OCI-LY7 (cell line): ENCODE measurements around the gene SLC22A12. TPM values are rescaled to one million over a fixed set of nuclear protein-coding genes. Genes with fewer than 3 reads are reported as not detected.

Experiments
- BruUV-seq: library from RNA; stranded (reverse); fragments of 400-500 nt; replicated peaks from 2 replicates; lab custom pipeline; 2021; lab: Mats Ljungman, UMichigan
- CTCF ChIA-PET: fragments of 300-600 bp; sonication (Branson Sonifier 250); formaldehyde crosslinking; loops from one replicate; lab custom pipeline; 2022; ENCODE audit warnings: antibody characterized with exemption; ENCODE audit not compliant: unreplicated experiment; lab: Charles Lee
- POLR2A ChIA-PET: fragments of 300-600 bp; sonication (Branson Sonifier 250); formaldehyde crosslinking; loops from one replicate; lab custom pipeline; 2022; ENCODE audit warnings: antibody characterized with exemption; lab: Charles Lee
- DNase-seq: peaks from one replicate; pipeline ENCODE4 v3.0.0-alpha.2; 2015; ENCODE audit warnings: low spot score
- H2AFZ ChIP-seq: fragments of 200-600 bp; sonication (generic), shearing (Covaris generic); 2 replicates; pipeline ENCODE4 v1.6.1; 2014; ENCODE audit warnings: mild to moderate bottlenecking, antibody characterized with exemption, low read length, moderate library complexity
- H3K27ac ChIP-seq: fragments of 200-600 bp; sonication (generic); 2 replicates; pipeline ENCODE4 v1.5.1; 2014; ENCODE audit warnings: mixed run types, low read depth, mild to moderate bottlenecking, moderate library complexity, low read length, inconsistent platforms; ENCODE audit not compliant: poor library complexity, severe bottlenecking
- H3K36me3 ChIP-seq: fragments of 200-600 bp; sonication (generic); 2 replicates; pipeline ENCODE4 v1.6.1; 2014; ENCODE audit warnings: mild to moderate bottlenecking, antibody characterized with exemption, low read length, moderate library complexity, mixed read lengths; ENCODE audit not compliant: insufficient read depth
- H3K4me1 ChIP-seq: fragments of 200-600 bp; sonication (generic); 2 replicates; pipeline ENCODE4 v1.5.1; 2014; ENCODE audit warnings: mild to moderate bottlenecking, low read length; ENCODE audit not compliant: insufficient read depth, poor library complexity, severe bottlenecking
- H3K4me2 ChIP-seq: fragments of 200-600 bp; sonication (generic); 2 replicates; pipeline ENCODE4 v1.6.1; 2014; ENCODE audit warnings: mild to moderate bottlenecking, low read length
- H3K4me3 ChIP-seq: fragments of 200-600 bp; sonication (generic); 2 replicates; pipeline ENCODE4 v1.5.1; 2014; ENCODE audit warnings: mild to moderate bottlenecking, low read depth, low read length; ENCODE audit not compliant: poor library complexity, severe bottlenecking
- H3K79me2 ChIP-seq: fragments of 200-600 bp; sonication (generic); 2 replicates; pipeline ENCODE4 v1.6.1; 2016; ENCODE audit warnings: low read depth, mild to moderate bottlenecking, low read length, moderate library complexity, mixed read lengths; ENCODE audit not compliant: insufficient read depth
- H3K9me2 ChIP-seq: fragments of 200-600 bp; sonication (generic); 2 replicates; pipeline ENCODE4 v1.6.1; 2016; ENCODE audit warnings: mild to moderate bottlenecking, low read length, mixed read lengths; ENCODE audit not compliant: insufficient read depth
- H3K9me3 ChIP-seq: fragments of 200-600 bp; sonication (generic); 2 replicates; pipeline ENCODE4 v1.6.1; 2014; ENCODE audit warnings: mild to moderate bottlenecking, mixed run types, low read length, mixed read lengths
- H4K20me1 ChIP-seq: fragments of 200-600 bp; sonication (generic); 2 replicates; pipeline ENCODE4 v1.6.1; 2014; ENCODE audit warnings: mild to moderate bottlenecking, antibody characterized with exemption, low read length, moderate library complexity, mixed read lengths; ENCODE audit not compliant: insufficient read depth
- CTCF ChIP-seq: fragments of 200-600 bp; sonication (generic); conservative IDR thresholded peaks from 2 replicates; pipeline ENCODE4 v1.5.1; 2014; ENCODE audit warnings: mild to moderate bottlenecking, antibody characterized with exemption, low read length, moderate library complexity, mixed read lengths
- EZH2phosphoT487 ChIP-seq: fragments of 200-600 bp; sonication (generic); IDR thresholded peaks from 2 replicates; pipeline ENCODE4 v1.6.1; 2018; ENCODE audit warnings: low read depth, borderline replicate concordance, mild to moderate bottlenecking, mixed run types, antibody characterized with exemption, low read length, moderate library complexity, mixed read lengths
- intact Hi-C: fragments of 100-400 bp; cut with micrococcal nuclease; formaldehyde crosslinking; loops from one replicate; pipeline ENCODE4 v1.10.0; 2022; ENCODE audit not compliant: unreplicated experiment
- total RNA-seq, 2 experiments: library from RNA; depleted of rRNA in 1 of 2; stranded (reverse); fragments of >200 nt in 1 of 2; shearing (Covaris generic) in 1 of 2; gene quantifications; 2 replicates each; pipeline ENCODE4 v1.2.3, GENCODE V29; 2014 to 2022

Gene SLC22A12
- total RNA-seq, 2 experiments from 2014 or later: not detected

DNA sequence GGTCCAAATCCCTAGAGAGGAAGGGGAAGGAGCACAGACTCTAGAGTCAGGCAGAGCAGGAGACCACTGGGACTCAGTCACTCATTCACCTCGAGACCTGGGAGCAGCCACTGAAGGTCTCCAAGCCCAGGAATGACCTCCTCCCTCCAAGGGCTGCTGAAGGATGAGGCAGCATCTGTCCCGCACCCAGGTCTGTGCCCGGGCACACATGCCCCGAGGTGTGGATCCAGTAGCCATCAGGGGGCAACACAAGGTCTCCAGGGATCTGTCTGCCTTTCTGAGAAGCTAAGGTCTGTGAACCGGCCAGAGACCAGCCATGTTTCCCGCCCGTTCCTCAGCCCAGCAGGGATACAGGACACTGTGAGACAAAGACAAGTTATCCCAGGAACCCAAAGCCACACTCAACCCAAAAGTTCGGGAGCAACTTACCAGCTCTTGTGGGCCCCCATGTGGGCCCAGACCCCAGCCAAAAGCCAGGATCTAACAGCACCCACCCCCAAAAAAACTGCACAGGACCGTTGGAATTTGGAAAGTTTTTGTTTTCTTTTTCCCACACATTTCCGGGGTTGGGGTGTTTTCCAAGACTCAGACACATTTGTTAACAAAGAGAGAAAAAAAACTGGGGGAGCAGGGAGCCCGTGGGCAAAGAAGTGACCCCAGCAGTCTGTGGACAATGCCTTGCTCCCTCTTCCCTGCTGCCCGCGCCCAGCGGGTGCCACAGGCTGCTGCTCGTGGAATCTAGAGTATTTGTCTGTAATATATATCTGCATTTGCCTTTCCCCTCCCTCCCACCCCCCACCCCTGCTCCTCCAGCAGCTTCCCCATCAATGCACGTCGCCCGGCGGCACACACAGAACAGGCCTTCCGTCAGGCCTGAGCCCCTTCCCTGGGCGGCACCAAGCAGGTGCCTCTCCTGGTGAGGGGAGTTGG lies 14.9 kb downstream of the SLC22A12 start:
- DNase-seq: no peak
- no peaks in the 10 kb centered on the region for H3K9me3 ChIP-seq
- H4K20me1 ChIP-seq: no peaks in the 10 kb centered on the region
- no TSS peak for BruUV-seq
- H3K79me2 ChIP-seq: no peaks in the 10 kb centered on the region
- no peaks in the 10 kb centered on the region for H3K36me3 ChIP-seq
- H3K27ac ChIP-seq: no peak overlapping the region
- no peak overlapping the region for H3K4me2 ChIP-seq
- no peak overlapping the region for H2AFZ ChIP-seq
- CTCF ChIA-PET: no interaction called here
- peaks cover 12% of the 10 kb centered on the region for H3K4me1 ChIP-seq
- intact Hi-C loops: no loop called here
- H3K4me3 ChIP-seq: no peak overlapping the region
- POLR2A ChIA-PET: no interaction called here
- TF ChIP-seq EZH2phosphoT487: no peak
- TF ChIP-seq CTCF: no peak
- no peaks in the 10 kb centered on the region for H3K9me2 ChIP-seq

GRCh38 chr11:64606796-64607380 lies 15.9 kb downstream of the SLC22A12 start:
- Histone ChIP-seq H3K4me2 (no peak overlapping the region), H3K36me3 (no peaks in the 10 kb centered on the region), H3K4me1 (peaks cover 12% of the 10 kb centered on the region), H4K20me1 (no peaks in the 10 kb centered on the region), H3K79me2 (no peaks in the 10 kb centered on the region), H2AFZ (no peak overlapping the region), H3K9me3 (no peaks in the 10 kb centered on the region), H3K27ac (no peak overlapping the region), H3K4me3 (no peak overlapping the region), H3K9me2 (no peaks in the 10 kb centered on the region)
- POLR2A ChIA-PET: no interaction called here
- DNase-seq: no peak
- intact Hi-C loops: no loop called here
- CTCF ChIA-PET: no interaction called here
- no TSS peak for BruUV-seq
- no peak for TF ChIP-seq EZH2phosphoT487

DNA sequence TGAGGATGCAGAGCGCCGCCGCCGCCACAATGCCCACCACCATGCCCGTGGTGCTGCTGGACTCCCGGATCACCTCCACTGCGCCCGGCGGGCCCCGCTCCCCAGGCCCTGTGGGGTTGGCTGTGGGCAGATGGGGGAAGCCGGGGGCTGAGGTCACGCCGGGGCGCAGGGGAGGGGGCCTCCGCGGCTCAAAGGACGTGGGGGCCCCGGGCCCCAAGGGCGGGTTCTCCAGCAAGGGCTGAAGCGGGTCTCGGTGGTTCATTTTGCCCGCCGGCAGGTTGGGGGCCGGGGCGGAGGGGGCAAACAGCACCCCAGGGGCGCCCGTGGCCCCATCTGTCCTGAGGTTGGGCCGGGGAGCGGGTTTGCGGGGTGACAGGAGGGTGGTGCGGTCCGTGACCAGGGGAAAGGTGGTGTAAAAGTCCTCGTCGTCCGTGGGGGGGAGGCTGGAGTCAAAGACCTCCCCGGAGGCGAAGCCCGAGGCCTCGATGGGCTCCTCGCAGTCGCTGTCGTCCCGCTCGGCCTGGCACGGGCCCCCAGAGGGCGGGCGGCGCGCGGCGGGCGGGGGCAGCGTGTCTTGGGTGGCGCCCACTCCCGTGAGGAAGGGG lies 16.5 kb downstream of the SLC22A12 start:
- H3K9me3 ChIP-seq: no peaks in the 10 kb centered on the region
- no peaks in the 10 kb centered on the region for H3K36me3 ChIP-seq
- no TSS peak for BruUV-seq

More for the DNA sequence above, 16.5 kb downstream of the SLC22A12 start:
- Histone ChIP-seq H2AFZ (no peak overlapping the region), H3K4me2 (no peak overlapping the region), H3K27ac (no peak overlapping the region), H3K4me1 (peaks cover 12% of the 10 kb centered on the region), H3K4me3 (no peak overlapping the region), H3K79me2 (no peaks in the 10 kb centered on the region), H3K9me2 (no peaks in the 10 kb centered on the region), H4K20me1 (no peaks in the 10 kb centered on the region)
- ChIA-PET POLR2A (no interaction called here), CTCF (no interaction called here)
- TF ChIP-seq CTCF (no peak), EZH2phosphoT487 (no peak)
- intact Hi-C loops: no loop called here
- no peak for DNase-seq
